HepG2 (cell line): ENCODE results near the gene SMIM10L1. TPM values are rescaled to one million over a fixed set of nuclear protein-coding genes. Genes with fewer than 3 reads are reported as not detected.

Experiments
- ATF2 ChIP-seq: sonication (generic); formaldehyde crosslinking; IDR thresholded peaks from 2 replicates; pipeline ENCODE4 v1.4.0; 2020; ENCODE audit warnings: missing genetic modification reagents
- CBX5 ChIP-seq: sonication (generic); formaldehyde crosslinking; IDR thresholded peaks from 2 replicates; pipeline ENCODE4 v1.4.0; 2020; ENCODE audit warnings: missing genetic modification reagents, borderline replicate concordance
- EEA1 ChIP-seq: sonication (generic); formaldehyde crosslinking; IDR thresholded peaks from 2 replicates; pipeline ENCODE4 v1.5.1; 2020; ENCODE audit warnings: mild to moderate bottlenecking, missing genetic modification reagents, borderline replicate concordance
- ELK4 ChIP-seq: sonication (generic); formaldehyde crosslinking; IDR thresholded peaks from 2 replicates; pipeline ENCODE4 v1.9.0; 2021; ENCODE audit warnings: missing genetic modification reagents, borderline replicate concordance
- GATA4 ChIP-seq: sonication (generic); IDR thresholded peaks from 2 replicates; pipeline ENCODE4 v1.6.1; 2016; ENCODE audit warnings: antibody characterized with exemption, low read depth, borderline replicate concordance
- GTF3A ChIP-seq: sonication (generic); formaldehyde crosslinking; conservative IDR thresholded peaks from 2 replicates; pipeline ENCODE4 v1.4.0; 2020; ENCODE audit warnings: mild to moderate bottlenecking, missing genetic modification reagents
- GZF1 ChIP-seq: sonication (generic); formaldehyde crosslinking; IDR thresholded peaks from 2 replicates; pipeline ENCODE4 v1.5.1; 2020; ENCODE audit warnings: mild to moderate bottlenecking, missing genetic modification reagents
- KLF12 ChIP-seq: sonication (generic); formaldehyde crosslinking; IDR thresholded peaks from 2 replicates; pipeline ENCODE4 v1.4.0; 2020; ENCODE audit warnings: missing genetic modification reagents, borderline replicate concordance
- LBX2 ChIP-seq: sonication (generic); formaldehyde crosslinking; IDR thresholded peaks from 2 replicates; pipeline ENCODE4 v1.5.0; 2020; ENCODE audit warnings: missing genetic modification reagents, mild to moderate bottlenecking, borderline replicate concordance
- NR2F6 ChIP-seq, 2 experiments: IDR thresholded peaks; 2 replicates each; pipeline ENCODE4 v1.6.1; 2016; ENCODE audit warnings: antibody characterized with exemption in 1 of 2, mild to moderate bottlenecking in 1 of 2
- PAWR ChIP-seq: sonication (generic); formaldehyde crosslinking; IDR thresholded peaks from 2 replicates; pipeline ENCODE4 v1.4.0; 2020; ENCODE audit warnings: missing genetic modification reagents, mild to moderate bottlenecking, borderline replicate concordance
- PHF20 ChIP-seq: sonication (generic); formaldehyde crosslinking; IDR thresholded peaks from 2 replicates; pipeline ENCODE4 v1.5.0; 2020; ENCODE audit warnings: mild to moderate bottlenecking, missing genetic modification reagents
- PHF21A ChIP-seq: sonication (generic); formaldehyde crosslinking; IDR thresholded peaks from 2 replicates; pipeline ENCODE4 v1.5.0; 2020; ENCODE audit warnings: mild to moderate bottlenecking, missing genetic modification reagents
- PLSCR1 ChIP-seq: sonication (generic); formaldehyde crosslinking; IDR thresholded peaks from 2 replicates; pipeline ENCODE4 v1.5.0; 2020; ENCODE audit warnings: missing genetic modification reagents, mild to moderate bottlenecking, borderline replicate concordance
- PRDM10 ChIP-seq: sonication (generic); formaldehyde crosslinking; IDR thresholded peaks from 2 replicates; pipeline ENCODE4 v1.4.0; 2020; ENCODE audit warnings: low read depth, missing genetic modification reagents
- SMYD3 ChIP-seq: sonication (generic); formaldehyde crosslinking; IDR thresholded peaks from 2 replicates; pipeline ENCODE4 v1.8.1; 2023; ENCODE audit warnings: mild to moderate bottlenecking, missing genetic modification reagents
- TAF1 ChIP-seq: sonication (generic); formaldehyde crosslinking; IDR thresholded peaks from 2 replicates; pipeline ENCODE4 v1.4.0; 2020; ENCODE audit warnings: missing genetic modification reagents
- ZNF136 ChIP-seq: sonication (generic); formaldehyde crosslinking; IDR thresholded peaks from 2 replicates; pipeline ENCODE4 v1.8.1; 2022; ENCODE audit warnings: low read depth, mild to moderate bottlenecking, moderate library complexity, missing genetic modification reagents
- ZNF253 ChIP-seq: sonication (generic); formaldehyde crosslinking; IDR thresholded peaks from 2 replicates; pipeline ENCODE4 v1.8.0; 2022; ENCODE audit warnings: mild to moderate bottlenecking, missing genetic modification reagents, borderline replicate concordance
- ZNF335 ChIP-seq: sonication (generic); formaldehyde crosslinking; IDR thresholded peaks from 2 replicates; pipeline ENCODE4 v1.4.0; 2020; ENCODE audit warnings: missing genetic modification reagents
- ZNF563 ChIP-seq: sonication (generic); formaldehyde crosslinking; IDR thresholded peaks from 2 replicates; pipeline ENCODE4 v1.8.0; 2022; ENCODE audit warnings: mild to moderate bottlenecking, moderate library complexity, missing genetic modification reagents
- polyA plus RNA-seq, 8 experiments: library from polyadenylated mRNA; depleted of rRNA in 3 of 8; stranded (reverse) in 7 of 8; unstranded in 1 of 8; fragments of >200 nt; fragmentation: Illumina TruSeq in 4 of 8; extraction: Trizol in 4 of 8; gene quantifications; 2 replicates each; pipeline versions ENCODE4 v1.2.1 to v1.2.3, GENCODE V29; 2011 to 2016; ENCODE audit warnings: low read depth in 4 of 8, missing spikeins in 1 of 8, mixed read lengths in 1 of 8; ENCODE audit not compliant: insufficient read depth in 1 of 8
- total RNA-seq, 5 experiments: library from RNA; depleted of rRNA; stranded (reverse); fragments of >200 nt; fragmentation: Illumina TruSeq; extraction: Trizol; gene quantifications; 2 replicates each; pipeline ENCODE4 v1.2.3, GENCODE V29; 2016; ENCODE audit warnings: low read depth in 1 of 5

Gene SMIM10L1
- total and polyA plus RNA-seq, 2 of the 13 experiments (the other 11 are each of a cell fraction or from before 2014, with no cell fraction given), result 3.7 to 11.8 TPM

DNA sequence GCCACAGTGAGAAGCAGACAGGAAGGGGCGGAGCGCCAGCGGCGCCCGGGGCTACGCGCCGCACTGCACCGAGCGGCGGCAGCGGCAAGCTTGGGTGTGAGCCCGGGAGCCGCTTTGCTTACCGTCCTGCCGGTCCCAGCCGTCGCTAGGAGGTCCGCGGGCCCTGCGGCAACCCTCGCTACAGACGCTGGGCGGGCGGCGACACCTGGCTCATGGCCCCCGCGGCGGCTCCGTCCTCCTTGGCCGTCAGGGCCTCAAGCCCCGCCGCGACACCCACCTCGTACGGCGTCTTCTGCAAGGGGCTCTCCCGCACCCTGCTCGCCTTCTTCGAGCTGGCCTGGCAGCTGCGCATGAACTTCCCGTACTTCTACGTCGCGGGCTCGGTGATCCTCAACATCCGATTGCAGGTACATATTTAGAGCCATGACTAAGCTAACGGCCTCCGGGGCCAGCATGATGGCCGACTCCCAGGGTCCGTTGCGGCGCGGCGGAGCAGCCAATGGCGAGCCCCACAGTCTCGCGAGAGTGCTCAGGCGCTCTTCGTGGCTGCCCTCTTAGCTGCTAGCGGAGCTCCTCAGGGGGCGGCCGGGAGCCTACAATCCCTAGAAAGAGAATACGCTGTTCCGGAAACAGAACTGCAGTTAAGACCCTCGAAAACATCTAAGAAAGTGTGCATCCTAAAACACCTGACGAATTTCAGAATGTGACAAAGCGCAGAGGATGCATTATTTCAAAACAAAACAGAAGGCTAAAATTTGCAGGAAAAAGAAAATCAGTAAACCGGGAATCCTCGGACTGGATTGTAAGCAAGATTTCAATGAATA lies at the start of gene SMIM10L1 (continued):
- TF ChIP-seq ZNF136 (CRISPR knock-in tag), result no peak
- peak; percentile 11; the same call in 1 of the 2 replicates for TF ChIP-seq PHF21A (CRISPR knock-in tag)
- peak; percentile 71 for TF ChIP-seq ZNF563 (CRISPR knock-in tag)
- TF ChIP-seq ELK4 (CRISPR knock-in tag), result 0 out of 2 replicates have a peak, but pooled peaks have one; percentile 69
- 0 out of 2 replicates have a peak, but pooled peaks have one; percentile 54 for TF ChIP-seq LBX2
- no peak for TF ChIP-seq PLSCR1 (CRISPR knock-in tag)
- TF ChIP-seq PAWR (CRISPR knock-in tag), result no peak
- TF ChIP-seq GZF1 (CRISPR knock-in tag), result peak; percentile 60; the same call in 1 of the 2 replicates
- TF ChIP-seq PRDM10, result 0 out of 2 replicates have a peak, but pooled peaks have one; percentile 36
- no peak; the same call in 1 of the 2 replicates for TF ChIP-seq GTF3A (CRISPR knock-in tag)
- peak; percentile 50; the same call in 1 of the 2 replicates for TF ChIP-seq CBX5 (CRISPR knock-in tag)
- peak; percentile 73; the same call in 1 of the 2 replicates for TF ChIP-seq KLF12 (CRISPR knock-in tag)
- no peak for TF ChIP-seq ATF2 (CRISPR knock-in tag)
- peak; percentile 61; the same call in 1 of the 2 replicates for TF ChIP-seq EEA1 (CRISPR knock-in tag)
- peak; percentile 39; the same call in 1 of the 2 replicates for TF ChIP-seq GATA4
- TF ChIP-seq NR2F6 (IDR thresholded peaks at IDR 0.05), result no peak
- TF ChIP-seq NR2F6 (CRISPR knock-in tag; IDR thresholded peaks at IDR 0.05), result no peak
- TF ChIP-seq ZNF253 (CRISPR knock-in tag), result no peak
- TF ChIP-seq TAF1 (CRISPR knock-in tag), result peak; percentile 79
- peak; percentile 74 for TF ChIP-seq PHF20
- TF ChIP-seq SMYD3 (CRISPR knock-in tag), result 0 out of 2 replicates have a peak, but pooled peaks have one; percentile 68
- peak; percentile 82; the same call in 1 of the 2 replicates for TF ChIP-seq ZNF335 (CRISPR knock-in tag)
